Measurements from ENCODE around the gene MORC3.
"Not testable (repeated sequence)": the region's sequence is repeated elsewhere in the genome, so short reads cannot be mapped to it uniquely, and the experiment has no call there.

MORC3 gene

GRCh38 chr21:36297406-36297937 lies 22.5 kb upstream of the MORC3 start:
- TF ChIP-seq CTCF (IDR thresholded peaks at IDR 0.05; ENCODE audit: borderline replicate concordance, insufficient read depth, low read depth, low read length), result no peak
- H3K4me3 ChIP-seq (ENCODE audit: low read depth, low read length), result no peak overlapping the region

- no peak for TF ChIP-seq CTCF (IDR thresholded peaks at IDR 0.05; ENCODE audit: borderline replicate concordance, insufficient read depth, low read depth, low read length)
- H3K4me3 ChIP-seq (ENCODE audit: low read depth, low read length), result no peak overlapping the region
Measured at GRCh38 chr21:36297938-36298572, 21.9 kb upstream of the MORC3 start.

- TF ChIP-seq CTCF (IDR thresholded peaks at IDR 0.05; ENCODE audit: borderline replicate concordance, insufficient read depth, low read depth, low read length), result no peak
- H3K4me3 ChIP-seq (ENCODE audit: low read depth, low read length), result no peak overlapping the region
Measured at GRCh38 chr21:36306872-36307534, 13.0 kb upstream of the MORC3 start.

- TF ChIP-seq CTCF (IDR thresholded peaks at IDR 0.05; ENCODE audit: borderline replicate concordance, insufficient read depth, low read depth, low read length), result no peak
- no peak overlapping the region for H3K4me3 ChIP-seq (ENCODE audit: low read depth, low read length)
Measured at GRCh38 chr21:36310016-36310415, 10.0 kb upstream of the MORC3 start.

- H3K4me3 ChIP-seq (ENCODE audit: low read depth, low read length), result not testable (repeated sequence)
Measured at GRCh38 chr21:36313446-36313845, 6.6 kb upstream of the MORC3 start.

- not testable (repeated sequence) for H3K4me3 ChIP-seq (ENCODE audit: low read depth, low read length)
Measured at GRCh38 chr21:36316045-36316444, 4.0 kb upstream of the MORC3 start.

GRCh38 chr21:36316872-36317484 lies 3.0 kb upstream of the MORC3 start:
- H3K4me3 ChIP-seq (ENCODE audit: low read depth, low read length), result no peak overlapping the region
- TF ChIP-seq CTCF (IDR thresholded peaks at IDR 0.05; ENCODE audit: borderline replicate concordance, insufficient read depth, low read depth, low read length), result no peak

GRCh38 chr21:36319406-36319766 lies 611 bp upstream of the MORC3 start:
- H3K4me3 ChIP-seq (ENCODE audit: low read depth, low read length), result not testable (repeated sequence)
